ENCODE results near the gene HMGB4. TPM values are rescaled to one million over a fixed set of nuclear protein-coding genes. Genes with fewer than 3 reads are reported as not detected.

HMGB4 gene
- total and polyA plus RNA-seq, 7 donors, result not detected

DNA sequence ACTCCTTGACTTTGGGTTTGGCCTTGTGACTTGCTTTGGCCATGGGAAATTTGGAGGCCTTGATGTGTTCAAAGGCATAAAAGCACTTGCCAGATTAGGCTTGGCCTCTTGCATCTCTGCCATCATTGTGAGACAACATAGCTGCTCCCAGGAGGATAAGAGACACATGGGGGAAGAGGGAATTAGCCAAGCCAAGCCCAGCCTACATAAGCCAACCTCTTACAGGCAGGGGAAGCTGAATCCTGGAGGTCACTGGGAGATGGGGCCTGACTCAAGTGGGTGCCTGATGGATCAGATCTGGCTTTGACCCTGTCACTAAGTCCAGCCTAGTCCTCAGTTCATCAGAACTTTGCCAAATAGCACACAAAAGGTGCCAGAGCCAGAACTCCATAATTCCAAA, 37.6 kb upstream of the HMGB4 start:
- TF ChIP-seq EP300 (IDR thresholded peaks at IDR 0.05), result no peak
- Histone ChIP-seq H3K27ac (no peak overlapping the region), H3K27me3 (no peaks in the 10 kb centered on the region), H3K4me1 (no peaks in the 10 kb centered on the region), H3K36me3 (no peaks in the 10 kb centered on the region), H3K9me3 (no peaks in the 10 kb centered on the region), H3K4me3 (no peak overlapping the region)
- DNase-seq, result no peak
- intact Hi-C loops (cut with DNase I), result no loop called here

DNA sequence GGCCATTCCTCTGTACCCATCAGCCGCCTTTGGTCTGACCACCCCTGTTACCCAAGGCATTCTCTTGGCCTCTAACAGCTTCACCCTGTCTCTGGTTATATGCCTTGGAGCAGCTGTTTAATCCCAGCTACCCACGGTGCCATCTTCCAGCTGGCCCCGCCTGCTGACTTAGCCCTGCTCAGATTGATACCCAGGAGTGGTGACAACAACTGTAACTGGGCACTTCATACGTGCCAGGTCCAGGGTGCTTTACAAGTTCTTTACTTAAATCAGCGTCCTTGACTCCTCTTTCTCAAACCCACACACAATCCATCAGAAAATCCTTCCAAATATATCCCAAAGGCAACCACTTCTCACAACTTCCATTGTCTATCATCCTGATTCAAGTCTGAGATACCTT, 37.2 kb upstream of the HMGB4 start:
- Histone ChIP-seq H3K36me3 (no peaks in the 10 kb centered on the region), H3K27ac (no peak overlapping the region), H3K27me3 (no peaks in the 10 kb centered on the region), H3K4me3 (no peak overlapping the region), H3K9me3 (no peaks in the 10 kb centered on the region), H3K4me1 (no peaks in the 10 kb centered on the region)
- 84 to 87% methylated on average over 5 of the region's 5 CpGs for WGBS, 2 donors
- TF ChIP-seq POLR2A (IDR thresholded peaks at IDR 0.05), result no peak
- TF ChIP-seq, protein P1, sequence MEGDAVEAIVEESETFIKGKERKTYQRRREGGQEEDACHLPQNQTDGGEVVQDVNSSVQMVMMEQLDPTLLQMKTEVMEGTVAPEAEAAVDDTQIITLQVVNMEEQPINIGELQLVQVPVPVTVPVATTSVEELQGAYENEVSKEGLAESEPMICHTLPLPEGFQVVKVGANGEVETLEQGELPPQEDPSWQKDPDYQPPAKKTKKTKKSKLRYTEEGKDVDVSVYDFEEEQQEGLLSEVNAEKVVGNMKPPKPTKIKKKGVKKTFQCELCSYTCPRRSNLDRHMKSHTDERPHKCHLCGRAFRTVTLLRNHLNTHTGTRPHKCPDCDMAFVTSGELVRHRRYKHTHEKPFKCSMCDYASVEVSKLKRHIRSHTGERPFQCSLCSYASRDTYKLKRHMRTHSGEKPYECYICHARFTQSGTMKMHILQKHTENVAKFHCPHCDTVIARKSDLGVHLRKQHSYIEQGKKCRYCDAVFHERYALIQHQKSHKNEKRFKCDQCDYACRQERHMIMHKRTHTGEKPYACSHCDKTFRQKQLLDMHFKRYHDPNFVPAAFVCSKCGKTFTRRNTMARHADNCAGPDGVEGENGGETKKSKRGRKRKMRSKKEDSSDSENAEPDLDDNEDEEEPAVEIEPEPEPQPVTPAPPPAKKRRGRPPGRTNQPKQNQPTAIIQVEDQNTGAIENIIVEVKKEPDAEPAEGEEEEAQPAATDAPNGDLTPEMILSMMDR (IDR thresholded peaks at IDR 0.05), result no peak
- no peak for TF ChIP-seq EP300 (IDR thresholded peaks at IDR 0.05)
- TF ChIP-seq POLR2AphosphoS5 (IDR thresholded peaks at IDR 0.05), result no peak
- intact Hi-C loops (cut with DNase I), result no loop called here
- DNase-seq, result no peak

DNA sequence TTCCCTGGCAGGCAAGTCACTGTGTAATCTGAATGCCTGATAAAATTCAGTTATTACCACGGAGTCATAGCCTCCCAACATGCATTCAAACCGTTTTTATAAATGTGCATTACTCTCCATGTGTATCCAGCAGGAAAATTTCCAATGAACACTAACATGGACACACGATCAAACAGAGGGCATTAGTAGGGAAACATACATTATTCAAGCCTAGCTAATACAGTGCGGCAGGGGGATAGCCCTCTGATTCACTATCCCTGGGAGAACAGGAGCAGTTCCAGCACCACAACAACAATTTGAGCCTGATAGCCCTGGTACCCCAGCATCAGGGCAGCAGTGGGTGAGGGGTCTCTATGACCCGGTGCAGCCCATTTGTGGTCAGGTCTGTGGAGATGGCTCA, 35.8 kb upstream of the HMGB4 start:
- Histone ChIP-seq H3K27me3 (no peaks in the 10 kb centered on the region), H3K36me3 (no peaks in the 10 kb centered on the region), H3K27ac (no peak overlapping the region), H3K9me3 (no peaks in the 10 kb centered on the region), H3K4me3 (no peak overlapping the region), H3K4me1 (no peaks in the 10 kb centered on the region)
- WGBS, 2 donors, result 53 to 66% methylated on average over 5 of the region's 5 CpGs
- no peak for DNase-seq
- intact Hi-C loops (cut with DNase I), result no loop called here
- TF ChIP-seq POLR2AphosphoS5 (IDR thresholded peaks at IDR 0.05) (no peak), POLR2A (IDR thresholded peaks at IDR 0.05) (no peak), EP300 (IDR thresholded peaks at IDR 0.05) (no peak)
- TF ChIP-seq, protein P1 (IDR thresholded peaks at IDR 0.05), result no peak

DNA sequence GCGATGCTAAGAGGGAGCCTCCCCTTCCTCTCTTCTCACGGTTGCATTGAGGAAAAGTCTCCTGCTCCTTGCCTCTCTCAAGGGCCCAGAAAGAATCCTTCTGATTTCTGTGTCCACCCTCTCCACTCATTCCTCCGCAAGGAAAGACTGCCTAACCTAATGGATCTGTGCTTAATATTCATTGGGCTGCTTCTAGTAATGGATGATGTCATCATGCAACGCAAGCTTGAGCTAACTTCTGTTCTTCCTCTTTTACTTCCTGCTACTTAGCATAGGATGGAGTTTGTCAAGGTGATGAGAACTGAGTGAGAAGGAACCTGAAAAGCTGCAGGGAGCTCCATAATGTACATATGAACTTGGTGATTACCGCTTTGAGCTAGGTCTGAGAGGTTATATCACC, 35.2 kb upstream of the HMGB4 start:
- Histone ChIP-seq H3K4me1 (no peaks in the 10 kb centered on the region), H3K9me3 (no peaks in the 10 kb centered on the region), H3K27me3 (no peaks in the 10 kb centered on the region), H3K36me3 (no peaks in the 10 kb centered on the region), H3K27ac (no peak overlapping the region), H3K4me3 (no peak overlapping the region)
- TF ChIP-seq EP300 (IDR thresholded peaks at IDR 0.05) (no peak), POLR2A (IDR thresholded peaks at IDR 0.05) (no peak), POLR2AphosphoS5 (IDR thresholded peaks at IDR 0.05) (no peak)
- TF ChIP-seq, protein P1 (IDR thresholded peaks at IDR 0.05), result no peak
- intact Hi-C loops (cut with DNase I), result no loop called here
- WGBS, 2 donors, result 87% methylated on average over 5 of the region's 5 CpGs
- no peak for DNase-seq

DNA sequence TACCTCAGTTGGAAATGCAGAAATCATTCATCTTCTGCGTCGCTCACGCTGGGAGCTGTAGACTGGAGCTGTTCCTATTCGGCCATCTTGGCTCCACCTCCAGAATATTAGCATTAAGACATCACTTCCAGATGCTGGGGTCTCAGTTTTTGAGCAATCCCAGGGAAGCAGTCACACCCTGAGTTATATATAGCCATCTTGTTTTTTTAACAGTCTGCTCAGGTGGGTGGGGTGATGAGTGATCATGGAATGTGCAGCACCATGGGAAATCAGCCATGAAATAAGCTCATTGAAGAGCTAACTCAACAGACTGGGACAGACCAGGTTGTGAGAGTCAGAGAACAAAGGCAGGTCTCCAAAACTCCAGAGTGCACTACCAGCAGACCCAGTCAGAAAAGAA, 27.0 kb upstream of the HMGB4 start:
- H3K36me3 ChIP-seq, result no peaks in the 10 kb centered on the region
- no peak overlapping the region for H3K4me3 ChIP-seq
- DNase-seq, result no peak
- intact Hi-C loops (cut with DNase I), result no loop called here
- no peaks in the 10 kb centered on the region for H3K4me1 ChIP-seq
- H3K27me3 ChIP-seq, result no peaks in the 10 kb centered on the region
- H3K27ac ChIP-seq, result no peak overlapping the region
- WGBS, 2 donors, result 94 to 95% methylated on average over 4 of the region's 4 CpGs
- TF ChIP-seq, protein P1 (IDR thresholded peaks at IDR 0.05), result no peak
- TF ChIP-seq EP300 (IDR thresholded peaks at IDR 0.05) (no peak), POLR2AphosphoS5 (IDR thresholded peaks at IDR 0.05) (no peak), POLR2A (IDR thresholded peaks at IDR 0.05) (no peak)
- no peaks in the 10 kb centered on the region for H3K9me3 ChIP-seq
